K562 (cell line): Measurements from ENCODE around the gene SCMH1. TPM values are rescaled to one million over a fixed set of nuclear protein-coding genes. Genes with fewer than 3 reads are reported as not detected.

Source experiments
- NCOR1 ChIP-seq: fragments of 450-650 bp; IDR thresholded peaks from 2 replicates; pipeline ENCODE4 v1.6.1; 2016; ENCODE audit warnings: mild to moderate bottlenecking, moderate library complexity
- RAD21 ChIP-seq, 2 experiments: fragments of 250-450 bp in 1 of 2; fragments of 450-650 bp in 1 of 2; sonication (Bioruptor Pico) in 1 of 2; formaldehyde crosslinking in 1 of 2; IDR thresholded peaks in 1 of 2; conservative IDR thresholded peaks in 1 of 2; 2 replicates each; pipeline versions ENCODE4 v1.4.0 to v1.8.0; 2020 to 2022; ENCODE audit warnings: mild to moderate bottlenecking in 2 of 2, moderate library complexity in 1 of 2
- REST ChIP-seq, 2 experiments: fragments of 450-650 bp; formaldehyde crosslinking in 1 of 2; IDR thresholded peaks; 2 replicates each; pipeline versions ENCODE4 v1.4.0 to v1.6.1; 2014 to 2020; ENCODE audit warnings: mild to moderate bottlenecking in 2 of 2, borderline replicate concordance in 1 of 2, low read depth in 1 of 2
- RNF2 ChIP-seq: sonication (generic); IDR thresholded peaks from 2 replicates; pipeline ENCODE4 v1.6.1; 2016
- SRF ChIP-seq, 2 experiments: fragments of 250-450, 450-650 bp in 1 of 2; sonication (Bioruptor Pico) in 1 of 2; sonication (generic) in 1 of 2; formaldehyde crosslinking; IDR thresholded peaks; 2 replicates each; pipeline versions ENCODE4 v1.5.0 to v1.5.1; 2020 to 2022; ENCODE audit warnings: mild to moderate bottlenecking in 1 of 2, missing genetic modification reagents in 1 of 2
- STAG1 ChIP-seq: sonication (generic); formaldehyde crosslinking; IDR thresholded peaks from 2 replicates; pipeline ENCODE4 v1.5.0; 2020; ENCODE audit warnings: missing genetic modification reagents, borderline replicate concordance
- TFAP4 ChIP-seq: sonication (generic); formaldehyde crosslinking; IDR thresholded peaks from 2 replicates; pipeline ENCODE4 v1.8.0; 2022; ENCODE audit warnings: missing genetic modification reagents, mild to moderate bottlenecking, moderate library complexity, borderline replicate concordance
- ZEB2 ChIP-seq: fragments of 450-650 bp; IDR thresholded peaks from 2 replicates; pipeline ENCODE4 v1.6.1; 2016
- polyA plus RNA-seq, 8 experiments: library from polyadenylated mRNA; depleted of rRNA in 4 of 8; stranded (reverse) in 5 of 8; unstranded in 3 of 8; fragments of >200 nt; fragmentation: Nextera tagmentation in 2 of 8; fragmentation: Illumina TruSeq in 1 of 8; extraction: Ambion mirVana in 2 of 8; extraction: Trizol in 1 of 8; gene quantifications; 2 replicates each; pipeline versions ENCODE4 v1.2.1 to v1.2.3, GENCODE V29; 2011 to 2014; ENCODE audit warnings: inconsistent platforms in 1 of 8, missing spikeins in 1 of 8
- total RNA-seq, 7 experiments: library from RNA; depleted of rRNA in 6 of 7; stranded (reverse); fragments of >200 nt in 6 of 7; fragmentation: Illumina TruSeq in 2 of 7; extraction: Trizol in 2 of 7; gene quantifications; 2 replicates each; pipeline versions ENCODE4 v1.2.1 to v1.2.3, GENCODE V29; 2011 to 2021; ENCODE audit warnings: low replicate concordance in 1 of 7

SCMH1 gene
- total and polyA plus RNA-seq, 9 of the 15 experiments (the other 6 are each of a cell fraction or from before 2014, with no cell fraction given), result 8.5 to 37.0 (median 26.8) TPM

GRCh38 chr1:41282679-41283317, 40.7 kb upstream of the SCMH1 start (continued):
- TF ChIP-seq REST (IDR thresholded peaks at IDR 0.05; ENCODE audit: borderline replicate concordance), result peak; percentile 60; the same call in 1 of the 2 replicates
- no peak for TF ChIP-seq REST (CRISPR knock-in tag; IDR thresholded peaks at IDR 0.05; ENCODE audit: low read depth)
- no peak for TF ChIP-seq NCOR1
- TF ChIP-seq SRF (CRISPR knock-in tag; IDR thresholded peaks at IDR 0.05), result no peak
- TF ChIP-seq ZEB2, result no peak
- peak; percentile 56 to 82 for TF ChIP-seq RAD21 (CRISPR knock-in tag; conservative IDR thresholded peaks at IDR 0.05 in 1 of 2, IDR thresholded peaks at IDR 0.05 in 1 of 2)
- TF ChIP-seq TFAP4 (CRISPR knock-in tag), result peak; percentile 28; the same call in 1 of the 2 replicates
- TF ChIP-seq RNF2, result no peak
- TF ChIP-seq STAG1, result peak; percentile 21; the same call in 1 of the 2 replicates
- TF ChIP-seq, all 486 proteins: peak for 7
